IPS-20b (cell line): ENCODE data around the gene CABLES1.

Experiments
- H3K27ac ChIP-seq: one replicate; pipeline ENCODE4 v1.5.1; 2013; ENCODE audit warnings: low read length
- H3K27me3 ChIP-seq: 2 replicates; pipeline ENCODE4 v1.6.1; 2013; ENCODE audit warnings: mild to moderate bottlenecking, low read length, inconsistent platforms; ENCODE audit not compliant: insufficient read depth
- H3K36me3 ChIP-seq: 2 replicates; pipeline ENCODE4 v1.6.1; 2013; ENCODE audit warnings: low read depth, mild to moderate bottlenecking, inconsistent platforms, low read length, moderate library complexity; ENCODE audit not compliant: insufficient read depth
- H3K4me1 ChIP-seq: 2 replicates; pipeline ENCODE4 v1.6.1; 2013; ENCODE audit warnings: mild to moderate bottlenecking, control low read depth, inconsistent platforms, low read length, moderate library complexity; ENCODE audit not compliant: insufficient read depth
- H3K4me3 ChIP-seq: 2 replicates; pipeline ENCODE4 v1.5.1; 2013; ENCODE audit warnings: mild to moderate bottlenecking, low read length, inconsistent platforms
- H3K9ac ChIP-seq: 2 replicates; pipeline ENCODE4 v1.6.1; 2013; ENCODE audit warnings: low read depth, mild to moderate bottlenecking, inconsistent platforms, low read length, moderate library complexity
- H3K9me3 ChIP-seq: 2 replicates; pipeline ENCODE4 v1.6.1; 2013; ENCODE audit warnings: mild to moderate bottlenecking, low read depth, low read length, inconsistent platforms; ENCODE audit not compliant: insufficient read depth

CABLES1 gene

DNA sequence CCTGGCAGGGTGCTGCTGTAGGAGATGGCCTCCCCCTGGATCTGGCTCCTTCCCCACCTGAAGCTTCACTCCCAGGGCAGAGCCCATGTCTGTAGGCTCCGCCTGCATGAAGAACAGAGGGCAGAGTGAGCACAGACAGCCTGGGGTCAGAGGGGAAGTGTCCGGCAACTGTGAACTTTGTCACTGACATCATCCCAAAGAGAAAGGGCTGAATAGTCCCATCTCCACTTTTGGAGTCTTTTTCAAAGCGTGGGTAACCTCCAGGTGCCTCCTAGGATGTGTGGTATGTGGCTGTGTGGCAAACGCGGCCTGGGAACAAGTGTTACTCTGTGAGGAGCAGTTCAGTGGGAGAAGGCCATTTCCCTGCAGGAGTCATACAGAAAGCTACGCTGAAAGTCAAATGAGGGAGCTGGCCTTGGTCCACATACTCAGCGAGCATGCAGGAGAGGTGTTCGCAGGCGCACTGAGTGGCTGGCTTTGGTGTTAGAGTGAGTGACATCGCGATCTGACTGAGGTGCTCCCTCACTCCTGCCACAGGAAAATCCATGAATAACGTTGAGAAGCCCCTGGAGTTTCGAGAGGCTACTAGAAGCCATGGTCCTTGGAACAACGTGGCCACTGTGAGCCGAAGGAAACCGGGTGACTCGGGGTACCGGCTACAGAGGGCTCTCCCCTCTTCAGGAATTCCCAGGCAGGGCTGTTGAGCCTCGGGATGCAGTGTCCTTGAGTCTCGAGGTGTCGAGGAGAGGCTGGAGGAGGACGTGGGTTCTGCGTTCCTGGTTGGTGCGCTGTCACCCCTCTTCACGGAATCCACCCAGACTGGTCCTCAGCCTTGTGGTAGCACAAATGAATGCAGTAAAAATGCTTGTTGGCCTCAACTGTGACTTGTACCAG lies 54.7 kb downstream of the CABLES1 start:
- Histone ChIP-seq H3K9ac (no peak overlapping the region), H3K27me3 (no peaks in the 10 kb centered on the region), H3K36me3 (peaks cover 25% of the 10 kb centered on the region; the same call in 1 of the 2 replicates), H3K4me1 (peaks cover 19% of the 10 kb centered on the region), H3K4me3 (no peak overlapping the region), H3K27ac (no peak overlapping the region), H3K9me3 (no peaks in the 10 kb centered on the region)

DNA sequence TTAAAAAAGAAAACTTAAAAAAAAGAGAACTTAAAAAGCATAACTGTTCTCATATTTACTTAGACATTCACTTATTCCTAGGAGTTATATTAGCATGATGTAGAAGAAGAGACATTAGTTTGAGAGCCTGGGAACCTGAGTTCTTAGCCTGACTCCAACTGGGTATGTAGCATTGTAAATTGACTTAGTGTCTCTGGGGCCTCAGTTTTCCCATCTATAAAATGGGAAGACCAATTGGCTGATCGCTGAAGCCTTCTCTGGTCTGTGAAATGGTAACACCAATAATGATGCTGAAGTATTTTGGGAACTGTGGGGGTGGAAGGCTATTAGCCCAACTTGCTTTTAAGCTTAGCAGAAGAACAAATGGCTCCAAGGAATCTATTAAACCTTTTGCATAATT lies 55.9 kb downstream of the CABLES1 start:
- H3K27ac ChIP-seq: no peak overlapping the region

DNA sequence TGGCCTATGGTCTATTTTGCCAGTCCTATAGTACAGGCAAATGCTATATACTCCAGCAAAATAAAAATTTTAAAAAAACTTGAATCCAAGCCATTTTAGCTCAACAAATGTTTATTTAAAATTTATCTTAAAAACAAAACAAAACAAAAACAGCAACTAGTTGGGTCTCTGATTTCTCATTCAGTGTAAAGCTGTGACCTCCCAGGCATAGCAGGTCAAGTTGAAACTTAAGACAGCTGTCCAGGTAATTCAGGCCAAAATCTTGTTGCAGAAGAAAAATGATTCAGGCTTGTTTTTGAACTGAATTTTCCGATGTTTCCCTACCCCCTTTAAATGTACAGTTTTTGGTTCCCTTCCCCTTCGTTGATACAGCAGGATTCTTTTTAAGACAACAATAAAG lies 58.5 kb downstream of the CABLES1 start:
- Histone ChIP-seq H3K27me3 (no peaks in the 10 kb centered on the region), H3K9ac (no peak overlapping the region), H3K4me1 (peaks cover 29% of the 10 kb centered on the region), H3K27ac (no peak overlapping the region), H3K9me3 (no peaks in the 10 kb centered on the region), H3K4me3 (no peak overlapping the region), H3K36me3 (peaks cover 44% of the 10 kb centered on the region)

More for the DNA sequence above, 55.9 kb downstream of the CABLES1 start:
- Histone ChIP-seq H3K9me3 (no peaks in the 10 kb centered on the region), H3K4me3 (no peak overlapping the region), H3K9ac (no peak overlapping the region), H3K36me3 (peaks cover 28% of the 10 kb centered on the region; the same call in 1 of the 2 replicates), H3K4me1 (peaks cover 31% of the 10 kb centered on the region), H3K27me3 (no peaks in the 10 kb centered on the region)

GRCh38 chr18:23194155-23194996 lies 59.1 kb downstream of the CABLES1 start:
- Histone ChIP-seq H3K36me3 (peaks cover 45% of the 10 kb centered on the region), H3K27ac (no peak overlapping the region), H3K9ac (no peak overlapping the region), H3K9me3 (no peaks in the 10 kb centered on the region), H3K4me1 (peaks cover 29% of the 10 kb centered on the region), H3K4me3 (no peak overlapping the region), H3K27me3 (no peaks in the 10 kb centered on the region)

DNA sequence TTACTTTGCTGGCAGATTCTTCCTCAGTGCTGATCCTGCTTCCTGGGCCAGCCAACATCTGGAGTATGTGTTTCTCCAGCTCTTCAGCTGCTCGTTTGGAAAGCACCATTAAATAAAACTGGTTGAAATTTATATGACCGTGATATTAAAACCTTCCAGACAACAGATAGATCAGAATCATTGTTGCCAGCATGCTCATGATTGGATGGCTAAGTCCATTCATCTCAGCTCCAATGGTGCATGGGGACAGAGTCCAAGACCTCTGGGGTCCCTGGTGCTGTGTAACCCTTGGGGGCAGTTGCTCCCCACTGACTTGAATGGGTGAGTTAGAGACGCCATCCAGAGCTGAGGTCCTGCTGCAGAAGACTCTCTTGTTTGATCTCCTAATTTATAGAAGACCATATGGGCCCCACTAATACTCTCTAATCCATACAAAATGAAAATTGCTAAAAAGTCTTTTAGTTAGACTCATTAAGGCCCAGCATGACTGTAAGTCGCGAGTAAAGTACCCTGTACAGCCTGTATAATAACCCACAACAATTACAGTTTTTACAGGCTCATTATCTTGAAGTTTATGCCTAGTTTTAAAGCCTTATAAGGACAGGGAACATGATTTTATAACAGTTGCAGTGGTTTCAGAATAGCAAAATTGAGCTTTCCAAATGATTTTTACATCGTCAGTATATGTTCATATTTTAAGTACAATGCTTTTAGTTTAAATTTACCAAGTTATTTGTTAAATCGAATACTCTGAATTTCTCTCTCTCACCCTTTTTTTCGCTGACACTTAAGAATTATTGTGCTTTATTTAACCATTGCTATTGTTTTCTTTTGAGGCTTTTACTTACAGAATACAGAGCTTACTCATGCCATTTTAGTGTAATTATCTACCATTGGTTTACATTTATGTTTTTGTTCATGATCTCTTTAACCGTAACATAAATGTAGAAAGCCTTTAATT lies 60.0 kb downstream of the CABLES1 start:
- no peak overlapping the region for H3K4me3 ChIP-seq
- H3K27me3 ChIP-seq: no peaks in the 10 kb centered on the region
- H3K9me3 ChIP-seq: no peaks in the 10 kb centered on the region
- H3K4me1 ChIP-seq: peaks cover 29% of the 10 kb centered on the region
- H3K9ac ChIP-seq: no peak overlapping the region; the same call in 1 of the 2 replicates
- peaks cover 38% of the 10 kb centered on the region for H3K36me3 ChIP-seq
- H3K27ac ChIP-seq: no peak overlapping the region

DNA sequence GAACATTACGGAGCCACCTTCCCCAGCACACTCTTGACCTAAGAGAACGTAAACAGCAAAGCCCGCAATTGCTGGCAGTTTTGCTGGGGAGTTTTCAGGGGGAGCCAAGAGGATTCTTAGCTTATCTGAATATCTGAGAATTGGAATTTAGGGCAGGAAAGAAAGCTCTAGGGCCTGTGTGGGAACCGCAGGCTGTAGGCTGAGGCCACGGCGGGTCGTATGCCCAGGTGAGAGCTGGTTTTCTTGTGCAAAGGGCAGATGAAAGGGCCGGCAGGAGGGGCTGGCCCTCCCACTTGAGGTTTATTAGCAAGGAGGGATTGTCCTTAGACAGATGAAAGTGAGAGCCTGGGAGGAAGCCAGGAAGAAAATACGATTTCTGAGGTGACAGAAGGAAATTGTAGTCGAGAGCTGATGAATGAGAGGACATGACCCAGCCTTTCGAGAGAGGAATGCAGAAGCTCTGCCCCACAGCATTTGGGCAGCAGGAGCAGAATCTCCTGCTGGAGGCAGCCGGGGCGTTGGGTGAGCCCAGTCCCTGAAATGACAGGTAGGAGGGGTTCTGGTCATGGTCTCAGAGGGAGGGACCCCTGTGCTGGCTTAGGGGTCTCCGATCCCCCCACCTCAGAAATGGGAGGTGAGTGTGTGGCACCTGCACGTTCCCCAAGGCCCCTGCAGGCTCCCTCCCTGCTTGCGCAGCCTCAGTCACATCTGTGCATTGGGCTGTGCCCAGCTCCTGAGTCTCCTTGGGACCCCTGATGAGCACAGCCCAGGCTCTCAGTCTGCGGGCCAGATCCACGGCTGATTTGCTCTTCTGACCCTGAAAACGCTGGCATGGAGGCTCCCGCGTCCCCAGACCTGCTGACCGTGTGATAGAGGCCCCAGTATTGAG lies 61.1 kb downstream of the CABLES1 start:
- H3K4me3 ChIP-seq: no peak overlapping the region
- peak overlapping the region; percentile 56 for H3K27ac ChIP-seq
- H3K4me1 ChIP-seq: peaks cover 29% of the 10 kb centered on the region
- peaks cover 34% of the 10 kb centered on the region for H3K36me3 ChIP-seq
- H3K9ac ChIP-seq: no peak overlapping the region; the same call in 1 of the 2 replicates
- H3K27me3 ChIP-seq: no peaks in the 10 kb centered on the region
- no peaks in the 10 kb centered on the region for H3K9me3 ChIP-seq

DNA sequence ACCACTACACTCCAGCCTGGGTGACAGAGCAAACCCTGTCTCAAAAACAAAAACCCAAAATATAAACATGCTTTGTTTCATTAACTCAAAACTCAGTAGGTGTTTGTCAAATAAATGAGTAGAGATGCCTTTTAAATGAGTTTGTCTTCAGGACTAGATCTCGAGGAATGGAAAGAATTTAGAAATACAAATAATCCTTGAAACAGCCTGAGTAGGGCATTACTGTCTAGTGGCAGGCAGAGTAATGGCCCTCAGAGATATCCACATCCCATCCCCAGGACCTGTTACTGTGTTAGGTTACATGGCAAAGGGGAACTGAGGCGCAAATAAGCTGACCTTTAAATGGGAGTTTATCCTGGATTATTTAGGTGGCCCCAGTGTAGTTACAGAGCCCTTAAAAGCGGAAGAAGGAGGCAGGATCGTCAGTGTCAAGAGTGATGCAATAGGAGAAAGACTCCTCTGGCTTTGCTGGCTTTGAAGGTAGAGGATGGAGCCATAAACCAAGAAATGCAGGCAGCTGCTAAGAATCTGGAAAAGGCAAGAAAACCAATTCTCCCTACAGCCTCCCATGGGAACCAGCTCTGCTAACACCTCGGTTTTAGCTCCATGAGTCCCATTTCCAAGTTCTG lies 63.0 kb downstream of the CABLES1 start:
- no peak overlapping the region for H3K27ac ChIP-seq
- H3K9me3 ChIP-seq: no peaks in the 10 kb centered on the region
- H3K36me3 ChIP-seq: peaks cover 34% of the 10 kb centered on the region
- H3K9ac ChIP-seq: no peak overlapping the region
- H3K4me1 ChIP-seq: peaks cover 29% of the 10 kb centered on the region
- H3K4me3 ChIP-seq: no peak overlapping the region
- H3K27me3 ChIP-seq: no peaks in the 10 kb centered on the region

- no peak overlapping the region for H3K27ac ChIP-seq
These were observed 65.5 kb downstream of the CABLES1 start for GRCh38 chr18:23200756-23201155.

DNA sequence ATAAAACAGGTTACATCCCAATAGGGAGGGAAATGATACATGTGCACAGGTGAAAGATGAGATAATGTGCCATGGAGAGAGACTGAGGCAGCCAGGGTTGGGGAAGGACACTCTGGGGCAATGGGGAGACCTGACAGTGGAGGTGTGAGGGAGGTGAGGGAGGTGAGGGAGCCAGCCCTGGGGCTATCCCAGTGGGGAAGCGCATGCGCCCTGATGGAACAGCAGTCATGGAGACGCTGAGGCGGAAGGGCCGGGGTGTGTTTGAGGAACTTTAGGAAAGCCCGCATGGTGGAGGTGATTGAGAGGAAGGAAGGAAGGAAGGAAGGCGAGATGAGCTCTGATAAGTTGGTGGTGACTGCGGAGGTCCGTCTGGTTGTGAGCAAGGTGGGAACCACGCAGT lies 66.5 kb downstream of the CABLES1 start:
- no peaks in the 10 kb centered on the region for H3K9me3 ChIP-seq
- H3K27me3 ChIP-seq: no peaks in the 10 kb centered on the region
- H3K36me3 ChIP-seq: peaks cover 25% of the 10 kb centered on the region
- H3K4me3 ChIP-seq: no peak overlapping the region
- no peaks in the 10 kb centered on the region for H3K4me1 ChIP-seq
- no peak overlapping the region for H3K27ac ChIP-seq
- no peak overlapping the region for H3K9ac ChIP-seq

More at GRCh38 chr18:23200756-23201155, 65.5 kb downstream of the CABLES1 start:
- Histone ChIP-seq H3K4me3 (no peak overlapping the region), H3K4me1 (peaks cover 9% of the 10 kb centered on the region), H3K9ac (no peak overlapping the region), H3K27me3 (no peaks in the 10 kb centered on the region), H3K9me3 (no peaks in the 10 kb centered on the region), H3K36me3 (peaks cover 26% of the 10 kb centered on the region)

GRCh38 chr18:23203891-23204432 lies 68.7 kb downstream of the CABLES1 start:
- H3K4me3 ChIP-seq: no peak overlapping the region
- no peaks in the 10 kb centered on the region for H3K9me3 ChIP-seq
- H3K9ac ChIP-seq: no peak overlapping the region
- H3K27ac ChIP-seq: no peak overlapping the region
- H3K4me1 ChIP-seq: no peaks in the 10 kb centered on the region
- H3K27me3 ChIP-seq: no peaks in the 10 kb centered on the region
- H3K36me3 ChIP-seq: peaks cover 18% of the 10 kb centered on the region
